Right atrium auricular region (tissue), 2 donors: ENCODE data around the gene GYS1. TPM values are rescaled to one million over a fixed set of nuclear protein-coding genes. Genes with fewer than 3 reads are reported as not detected.

Experiments used
- DNase-seq: peaks from one replicate; pipeline ENCODE4 v3.0.0-alpha.2; 2019; ENCODE audit warnings: low spot score
- H3K27ac ChIP-seq, 2 donors: fragments of 200-600 bp; sonication (generic); 1 replicate in 1 of 2; 2 replicates in 1 of 2; pipeline ENCODE4 v1.5.1; 2016 to 2019
- H3K27me3 ChIP-seq, 2 donors: fragments of 200-600 bp; sonication (generic); one replicate each; pipeline versions ENCODE4 v1.5.1 to v1.6.0; 2017 to 2019
- H3K36me3 ChIP-seq: fragments of 200-600 bp; sonication (generic); one replicate; pipeline ENCODE4 v1.5.1; 2016
- H3K4me1 ChIP-seq, 2 donors: fragments of 200-600 bp; sonication (generic); one replicate each; pipeline versions ENCODE4 v1.5.1 to v1.6.0; 2017 to 2019
- H3K4me3 ChIP-seq, 2 donors: fragments of 200-600 bp; sonication (generic); 1 replicate in 1 of 2; 2 replicates in 1 of 2; pipeline ENCODE4 v1.5.1; 2017 to 2019; ENCODE audit warnings: mild to moderate bottlenecking in 1 of 2, moderate library complexity in 1 of 2
- H3K9me3 ChIP-seq, 2 donors: fragments of 200-600 bp; sonication (generic); one replicate each; pipeline ENCODE4 v1.5.1; 2019
- CTCF ChIP-seq, 2 donors: fragments of 200-600 bp; sonication (generic); IDR thresholded peaks; one replicate each; pipeline ENCODE4 v1.5.1; 2019; ENCODE audit warnings: antibody characterized with exemption in 2 of 2
- total RNA-seq, 2 donors: library from RNA; depleted of rRNA; stranded (reverse); fragments of >200 nt; gene quantifications; one replicate each; pipeline ENCODE4 v1.1.0, GENCODE V29; 2016

GYS1 gene
- total RNA-seq, 2 donors from 2014 or later = 72.1 to 88.1 TPM

GRCh38 chr19:48964205-48965039, 28.7 kb downstream of the GYS1 start:
- peak overlapping the region; percentile 39 to 82 for H3K4me3 ChIP-seq
- H3K27ac ChIP-seq = peak overlapping the region; percentile 90 to 92
- DNase-seq = no peak
- peaks cover 0 to 61% of the 10 kb centered on the region in 2 donors for H3K4me1 ChIP-seq
- H3K36me3 ChIP-seq = peaks cover 29% of the 10 kb centered on the region
- no peak for TF ChIP-seq CTCF (IDR thresholded peaks at IDR 0.05)
- no peaks in the 10 kb centered on the region for H3K9me3 ChIP-seq
- H3K27me3 ChIP-seq = no peaks in the 10 kb centered on the region

- H3K4me1 ChIP-seq = peaks cover 0 to 53% of the 10 kb centered on the region in 2 donors
- DNase-seq = peak; percentile 88
These were observed 29.5 kb downstream of the GYS1 start for GRCh38 chr19:48963371-48964204.

GRCh38 chr19:48962849-48963165, 30.3 kb downstream of the GYS1 start:
- Histone ChIP-seq H3K27me3 (no peaks in the 10 kb centered on the region), H3K9me3 (no peaks in the 10 kb centered on the region), H3K27ac (peak overlapping the region; percentile 90 to 92), H3K36me3 (peaks cover 18% of the 10 kb centered on the region), H3K4me3 (no peak overlapping the region), H3K4me1 (peaks cover 0 to 47% of the 10 kb centered on the region in 2 donors)
- no peak for DNase-seq
- TF ChIP-seq CTCF (IDR thresholded peaks at IDR 0.05) = no peak

More at GRCh38 chr19:48963371-48964204, 29.5 kb downstream of the GYS1 start:
- Histone ChIP-seq H3K27ac (peak overlapping the region; percentile 90 to 92), H3K9me3 (no peaks in the 10 kb centered on the region), H3K36me3 (peaks cover 21% of the 10 kb centered on the region), H3K27me3 (no peaks in the 10 kb centered on the region), H3K4me3 (peak overlapping the region; percentile 39 to 82)
- TF ChIP-seq CTCF (IDR thresholded peaks at IDR 0.05) = no peak

GRCh38 chr19:48962029-48962848, 30.9 kb downstream of the GYS1 start:
- Histone ChIP-seq H3K4me3 (no peak overlapping the region), H3K27ac (peak overlapping the region; percentile 90 to 92), H3K4me1 (peaks cover 0 to 42% of the 10 kb centered on the region in 2 donors), H3K36me3 (peaks cover 18% of the 10 kb centered on the region), H3K27me3 (no peaks in the 10 kb centered on the region), H3K9me3 (no peaks in the 10 kb centered on the region)
- TF ChIP-seq CTCF (IDR thresholded peaks at IDR 0.05) = no peak
- no peak for DNase-seq

GRCh38 chr19:48961673-48962028, 31.5 kb downstream of the GYS1 start:
- H3K4me1 ChIP-seq = peaks cover 0 to 36% of the 10 kb centered on the region in 2 donors
- TF ChIP-seq CTCF (IDR thresholded peaks at IDR 0.05) = no peak
- no peak overlapping the region for H3K4me3 ChIP-seq
- H3K27ac ChIP-seq = peak overlapping the region; percentile 90 to 92
- H3K36me3 ChIP-seq = peaks cover 13% of the 10 kb centered on the region
- no peaks in the 10 kb centered on the region for H3K27me3 ChIP-seq
- no peak for DNase-seq
- H3K9me3 ChIP-seq = no peaks in the 10 kb centered on the region
